ENCODE results near the gene RRP1.

The RRP1 gene

DNA sequence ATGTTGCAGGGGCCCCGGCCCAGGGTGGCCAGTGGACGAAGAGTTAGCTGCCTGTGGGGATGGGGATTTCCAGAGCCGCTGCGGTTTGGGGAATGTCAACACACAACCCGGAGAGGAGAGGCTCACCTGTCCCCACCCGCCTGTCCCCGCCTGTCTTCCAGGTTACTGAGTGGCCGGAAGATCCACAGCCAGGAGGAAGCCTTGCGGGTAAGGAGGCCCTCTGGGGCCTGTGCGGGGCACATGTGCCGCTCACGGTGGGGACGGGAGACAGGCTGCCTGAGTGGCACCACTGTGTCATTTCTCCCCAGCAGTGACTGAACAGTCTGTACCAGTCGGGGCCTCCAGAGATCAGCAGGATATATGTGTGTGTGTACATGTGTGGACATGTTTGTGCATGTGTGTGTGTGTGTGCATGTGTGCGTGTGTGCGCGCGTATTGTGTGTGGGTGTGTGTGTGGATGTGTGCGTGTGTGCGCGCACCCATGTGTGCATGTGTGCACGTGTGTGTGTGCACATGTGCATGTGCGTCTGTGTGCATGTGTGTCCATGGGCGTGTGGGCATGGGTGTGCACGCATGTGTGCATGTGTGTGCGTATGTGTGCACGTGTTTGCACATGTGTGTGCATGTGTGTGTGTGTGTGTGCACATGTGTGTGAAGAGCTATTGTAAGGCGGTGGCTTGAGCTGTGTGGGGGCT lies 38.9 kb upstream of the RRP1 start:
- no peak overlapping the region for H3K4me3 ChIP-seq (ENCODE audit: extremely low read depth, insufficient read depth, low read length, poor library complexity, severe bottlenecking)
- no peaks in the 10 kb centered on the region for H3K9me3 ChIP-seq (ENCODE audit: control insufficient read depth, low read length)
- H3K27ac ChIP-seq (ENCODE audit: low read depth, low read length, severe bottlenecking): no peak overlapping the region
- H3K36me3 ChIP-seq (ENCODE audit: control insufficient read depth, insufficient read depth, low read length): peaks cover 60% of the 10 kb centered on the region
- WGBS, 2 experiments (ENCODE audit: insufficient coverage in 2 of 2): 89 to 93% methylated on average over 23 to 26 of the region's 28 CpGs
- no peaks in the 10 kb centered on the region for H3K4me1 ChIP-seq (ENCODE audit: control insufficient read depth, insufficient read depth, low read length, poor library complexity, severe bottlenecking)

- H3K9me3 ChIP-seq (ENCODE audit: control insufficient read depth, low read length): no peaks in the 10 kb centered on the region
- H3K27ac ChIP-seq (ENCODE audit: low read depth, low read length, severe bottlenecking): no peak overlapping the region
- no peaks in the 10 kb centered on the region for H3K4me1 ChIP-seq (ENCODE audit: control insufficient read depth, insufficient read depth, low read length, poor library complexity, severe bottlenecking)
- no peak overlapping the region for H3K4me3 ChIP-seq (ENCODE audit: extremely low read depth, insufficient read depth, low read length, poor library complexity, severe bottlenecking)
- peaks cover 65% of the 10 kb centered on the region for H3K36me3 ChIP-seq (ENCODE audit: control insufficient read depth, insufficient read depth, low read length)
- 94% methylated on average over 24 to 28 of the region's 31 CpGs for WGBS, 2 experiments (ENCODE audit: insufficient coverage in 2 of 2)
Measured at GRCh38 chr21:43751955-43752591, 37.3 kb upstream of the RRP1 start.

DNA sequence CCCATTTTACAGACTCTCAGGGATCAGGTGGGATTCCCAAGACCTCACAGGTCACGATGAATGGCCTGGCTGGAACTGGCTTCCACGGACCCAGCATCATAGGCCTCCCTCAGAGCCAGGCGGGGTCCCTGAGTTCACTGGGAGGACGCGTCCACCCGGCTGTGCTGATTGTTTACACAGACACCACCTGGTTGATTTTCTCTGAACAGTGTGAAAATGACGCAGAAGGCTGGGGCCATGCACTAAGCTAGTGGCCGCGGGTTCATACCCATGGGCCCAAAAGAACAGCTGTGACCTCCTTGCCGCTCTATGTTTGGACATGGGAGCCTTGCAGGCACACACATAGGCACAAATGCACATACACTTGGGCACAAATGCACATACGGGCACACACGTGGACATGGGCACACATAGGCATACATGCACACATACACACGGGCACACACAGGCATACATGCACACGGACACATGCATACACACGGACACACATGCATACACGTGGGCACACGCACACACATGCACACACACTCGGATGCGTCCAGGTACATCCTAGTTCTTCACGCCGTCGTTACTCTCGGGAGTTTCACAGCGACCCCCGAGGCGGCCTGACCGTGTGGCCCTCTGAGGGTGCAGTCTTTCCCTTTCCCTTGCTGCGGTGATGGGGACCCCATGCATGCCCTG lies 36.5 kb upstream of the RRP1 start:
- Histone ChIP-seq H3K4me1 (ENCODE audit: control insufficient read depth, insufficient read depth, low read length, poor library complexity, severe bottlenecking) (no peaks in the 10 kb centered on the region), H3K4me3 (ENCODE audit: extremely low read depth, insufficient read depth, low read length, poor library complexity, severe bottlenecking) (no peak overlapping the region), H3K9me3 (ENCODE audit: control insufficient read depth, low read length) (no peaks in the 10 kb centered on the region), H3K27ac (ENCODE audit: low read depth, low read length, severe bottlenecking) (no peak overlapping the region), H3K36me3 (ENCODE audit: control insufficient read depth, insufficient read depth, low read length) (peaks cover 63% of the 10 kb centered on the region)
- 95 to 97% methylated on average over 27 to 28 of the region's 28 CpGs for WGBS, 2 experiments (ENCODE audit: insufficient coverage in 2 of 2)

- Histone ChIP-seq H3K36me3 (ENCODE audit: control insufficient read depth, insufficient read depth, low read length) (peaks cover 64% of the 10 kb centered on the region), H3K4me1 (ENCODE audit: control insufficient read depth, insufficient read depth, low read length, poor library complexity, severe bottlenecking) (no peaks in the 10 kb centered on the region), H3K4me3 (ENCODE audit: extremely low read depth, insufficient read depth, low read length, poor library complexity, severe bottlenecking) (no peak overlapping the region), H3K9me3 (ENCODE audit: control insufficient read depth, low read length) (no peaks in the 10 kb centered on the region), H3K27ac (ENCODE audit: low read depth, low read length, severe bottlenecking) (no peak overlapping the region)
- 93 to 97% methylated on average over 11 to 15 of the region's 16 CpGs for WGBS, 2 experiments (ENCODE audit: insufficient coverage in 2 of 2)
Measured at GRCh38 chr21:43753439-43753799, 36.0 kb upstream of the RRP1 start.

DNA sequence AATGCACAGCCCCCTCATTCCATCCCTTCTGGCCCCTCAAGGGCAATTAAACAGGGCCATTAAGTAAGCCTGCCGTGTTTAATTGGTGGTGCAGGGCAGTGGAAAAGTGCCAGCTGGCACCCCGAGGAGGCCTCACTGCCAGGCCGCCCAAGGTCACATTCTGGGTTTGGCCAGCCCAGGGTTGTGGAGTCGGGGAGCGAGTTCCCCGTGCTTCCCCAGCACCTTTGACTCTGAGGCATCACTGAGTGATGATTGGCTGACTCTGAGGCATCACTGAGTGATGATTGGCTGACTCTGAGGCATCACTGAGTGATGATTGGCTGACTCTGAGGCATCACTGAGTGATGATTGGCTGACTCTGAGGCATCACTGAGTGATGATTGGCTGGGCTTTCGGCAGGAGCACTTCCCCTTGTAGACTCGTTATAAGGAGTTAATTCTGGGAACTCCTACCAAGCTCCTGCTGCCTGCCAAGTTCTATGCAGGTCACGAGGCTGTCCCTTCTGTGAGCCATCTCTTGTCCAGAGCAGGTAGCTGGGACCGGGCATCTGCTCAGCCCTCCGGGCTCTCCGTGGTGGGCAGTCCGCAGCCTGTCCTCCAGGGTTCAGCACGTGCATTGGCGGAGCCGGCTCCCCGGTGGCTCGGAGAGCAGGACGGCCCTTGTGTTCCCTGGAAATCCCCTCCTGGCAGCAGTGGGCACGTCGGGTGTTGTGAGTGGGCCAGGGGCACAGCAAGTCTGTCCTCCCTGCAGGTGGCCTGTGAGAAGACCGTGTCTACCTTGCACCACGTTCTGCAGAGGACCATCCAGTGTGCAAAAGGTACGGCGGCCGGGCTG lies 34.2 kb upstream of the RRP1 start:
- 94 to 97% methylated on average over 23 to 26 of the region's 26 CpGs for whole genome bisulfite sequencing, 2 experiments (ENCODE audit: insufficient coverage in 2 of 2)
- H3K9me3 ChIP-seq (ENCODE audit: control insufficient read depth, low read length): no peaks in the 10 kb centered on the region
- H3K4me1 ChIP-seq (ENCODE audit: control insufficient read depth, insufficient read depth, low read length, poor library complexity, severe bottlenecking): no peaks in the 10 kb centered on the region
- no peak overlapping the region for H3K4me3 ChIP-seq (ENCODE audit: extremely low read depth, insufficient read depth, low read length, poor library complexity, severe bottlenecking)
- H3K27ac ChIP-seq (ENCODE audit: low read depth, low read length, severe bottlenecking): no peak overlapping the region
- H3K36me3 ChIP-seq (ENCODE audit: control insufficient read depth, insufficient read depth, low read length): peaks cover 68% of the 10 kb centered on the region

GRCh38 chr21:43755820-43756594 lies 33.4 kb upstream of the RRP1 start:
- WGBS, 2 experiments (ENCODE audit: insufficient coverage in 2 of 2): 94 to 97% methylated on average over 33 to 37 of the region's 37 CpGs

GRCh38 chr21:43757601-43758000 lies 31.8 kb upstream of the RRP1 start:
- WGBS, 2 experiments (ENCODE audit: insufficient coverage in 2 of 2): 93 to 98% methylated on average over 15 of the region's 16 CpGs
- peaks cover 69% of the 10 kb centered on the region for H3K36me3 ChIP-seq (ENCODE audit: control insufficient read depth, insufficient read depth, low read length)
- H3K9me3 ChIP-seq (ENCODE audit: control insufficient read depth, low read length): no peaks in the 10 kb centered on the region
- H3K27ac ChIP-seq (ENCODE audit: low read depth, low read length, severe bottlenecking): no peak overlapping the region
- H3K4me1 ChIP-seq (ENCODE audit: control insufficient read depth, insufficient read depth, low read length, poor library complexity, severe bottlenecking): no peaks in the 10 kb centered on the region
- no peak overlapping the region for H3K4me3 ChIP-seq (ENCODE audit: extremely low read depth, insufficient read depth, low read length, poor library complexity, severe bottlenecking)

More at GRCh38 chr21:43755820-43756594, 33.4 kb upstream of the RRP1 start:
- Histone ChIP-seq H3K9me3 (ENCODE audit: control insufficient read depth, low read length) (no peaks in the 10 kb centered on the region), H3K36me3 (ENCODE audit: control insufficient read depth, insufficient read depth, low read length) (peaks cover 64% of the 10 kb centered on the region), H3K4me1 (ENCODE audit: control insufficient read depth, insufficient read depth, low read length, poor library complexity, severe bottlenecking) (no peaks in the 10 kb centered on the region), H3K4me3 (ENCODE audit: extremely low read depth, insufficient read depth, low read length, poor library complexity, severe bottlenecking) (no peak overlapping the region), H3K27ac (ENCODE audit: low read depth, low read length, severe bottlenecking) (no peak overlapping the region)

- no peak overlapping the region for H3K4me3 ChIP-seq (ENCODE audit: extremely low read depth, insufficient read depth, low read length, poor library complexity, severe bottlenecking)
- peaks cover 5% of the 10 kb centered on the region for H3K9me3 ChIP-seq (ENCODE audit: control insufficient read depth, low read length)
- 91 to 92% methylated on average over 16 to 18 of the region's 18 CpGs for WGBS, 2 experiments (ENCODE audit: insufficient coverage in 2 of 2)
- no peak overlapping the region for H3K27ac ChIP-seq (ENCODE audit: low read depth, low read length, severe bottlenecking)
- H3K4me1 ChIP-seq (ENCODE audit: control insufficient read depth, insufficient read depth, low read length, poor library complexity, severe bottlenecking): no peaks in the 10 kb centered on the region
- H3K36me3 ChIP-seq (ENCODE audit: control insufficient read depth, insufficient read depth, low read length): peaks cover 70% of the 10 kb centered on the region
Measured at GRCh38 chr21:43758111-43758641, 31.2 kb upstream of the RRP1 start.

GRCh38 chr21:43758811-43759210 lies 30.6 kb upstream of the RRP1 start:
- Histone ChIP-seq H3K4me1 (ENCODE audit: control insufficient read depth, insufficient read depth, low read length, poor library complexity, severe bottlenecking) (no peaks in the 10 kb centered on the region), H3K4me3 (ENCODE audit: extremely low read depth, insufficient read depth, low read length, poor library complexity, severe bottlenecking) (no peak overlapping the region), H3K27ac (ENCODE audit: low read depth, low read length, severe bottlenecking) (no peak overlapping the region), H3K36me3 (ENCODE audit: control insufficient read depth, insufficient read depth, low read length) (peaks cover 66% of the 10 kb centered on the region), H3K9me3 (ENCODE audit: control insufficient read depth, low read length) (peaks cover 7% of the 10 kb centered on the region)
- 87 to 94% methylated on average over 8 to 9 of the region's 10 CpGs for WGBS, 2 experiments (ENCODE audit: insufficient coverage in 2 of 2)

DNA sequence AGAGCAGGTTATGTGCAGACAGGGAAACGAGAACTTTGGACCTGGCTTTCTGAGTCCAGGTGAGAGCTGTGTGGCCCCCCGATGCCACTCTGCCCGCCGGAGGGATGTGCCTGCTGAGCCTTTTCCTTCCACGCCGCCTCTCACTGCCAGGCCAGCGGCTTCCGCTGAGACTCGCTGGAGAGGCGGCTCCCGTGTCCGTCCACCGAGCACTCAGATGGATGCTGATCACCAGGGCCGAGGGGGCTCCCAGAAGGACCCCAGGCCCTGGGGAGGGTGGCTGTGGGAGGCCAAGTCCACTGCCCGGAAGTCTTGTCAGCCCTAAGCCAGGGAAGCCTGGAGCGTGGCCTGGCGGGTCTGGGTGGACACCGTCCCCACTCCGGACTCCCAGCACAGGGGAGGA lies 29.7 kb upstream of the RRP1 start:
- H3K4me1 ChIP-seq (ENCODE audit: control insufficient read depth, insufficient read depth, low read length, poor library complexity, severe bottlenecking): no peaks in the 10 kb centered on the region
- H3K9me3 ChIP-seq (ENCODE audit: control insufficient read depth, low read length): peaks cover 7% of the 10 kb centered on the region
- no peak overlapping the region for H3K4me3 ChIP-seq (ENCODE audit: extremely low read depth, insufficient read depth, low read length, poor library complexity, severe bottlenecking)
- whole genome bisulfite sequencing, 2 experiments (ENCODE audit: insufficient coverage in 2 of 2): 95 to 97% methylated on average over 16 to 18 of the region's 19 CpGs
- peaks cover 58% of the 10 kb centered on the region for H3K36me3 ChIP-seq (ENCODE audit: control insufficient read depth, insufficient read depth, low read length)
- H3K27ac ChIP-seq (ENCODE audit: low read depth, low read length, severe bottlenecking): no peak overlapping the region
